Measurements from ENCODE around the gene DOCK3.

Gene DOCK3

DNA sequence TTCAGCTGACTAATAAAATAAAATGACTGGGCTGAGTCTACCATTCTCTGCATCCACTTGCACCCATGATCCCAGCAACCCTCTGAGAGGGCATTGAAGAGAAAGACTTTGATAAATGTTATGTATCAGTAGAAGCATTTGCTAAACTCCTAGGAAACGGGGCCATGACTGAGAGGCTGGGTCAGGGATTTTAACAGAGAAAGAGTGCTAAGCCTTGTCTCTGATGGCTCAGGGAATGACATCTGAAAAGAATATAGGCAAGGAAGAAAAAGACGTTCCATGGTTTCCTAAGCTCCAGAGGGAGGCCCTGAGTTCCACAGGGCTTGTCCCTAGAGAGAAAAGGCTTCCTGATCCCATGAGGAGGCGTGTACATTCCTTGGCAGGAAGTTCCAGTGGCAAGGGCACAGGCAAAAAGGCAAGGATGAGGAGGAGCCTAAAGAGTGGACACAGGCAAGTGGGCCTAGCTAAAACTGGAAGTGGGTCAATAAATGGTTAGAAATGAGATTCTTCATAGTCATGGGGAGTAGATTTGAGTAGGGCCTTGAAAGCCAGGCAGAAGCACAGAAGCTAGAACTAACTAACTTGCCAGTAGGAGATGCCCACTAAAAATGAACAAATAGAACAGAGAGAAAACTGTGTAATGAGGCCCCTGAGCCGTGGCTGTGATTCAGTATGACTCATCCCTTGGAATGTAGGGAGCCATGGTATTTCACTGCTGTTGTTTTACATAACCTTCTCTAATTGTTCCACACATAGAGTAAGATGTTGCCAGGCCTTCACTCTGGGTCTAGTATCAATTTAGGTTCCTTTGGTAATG lies 665.5 kb downstream of the DOCK3 start:
- TF ChIP-seq, protein P1, sequence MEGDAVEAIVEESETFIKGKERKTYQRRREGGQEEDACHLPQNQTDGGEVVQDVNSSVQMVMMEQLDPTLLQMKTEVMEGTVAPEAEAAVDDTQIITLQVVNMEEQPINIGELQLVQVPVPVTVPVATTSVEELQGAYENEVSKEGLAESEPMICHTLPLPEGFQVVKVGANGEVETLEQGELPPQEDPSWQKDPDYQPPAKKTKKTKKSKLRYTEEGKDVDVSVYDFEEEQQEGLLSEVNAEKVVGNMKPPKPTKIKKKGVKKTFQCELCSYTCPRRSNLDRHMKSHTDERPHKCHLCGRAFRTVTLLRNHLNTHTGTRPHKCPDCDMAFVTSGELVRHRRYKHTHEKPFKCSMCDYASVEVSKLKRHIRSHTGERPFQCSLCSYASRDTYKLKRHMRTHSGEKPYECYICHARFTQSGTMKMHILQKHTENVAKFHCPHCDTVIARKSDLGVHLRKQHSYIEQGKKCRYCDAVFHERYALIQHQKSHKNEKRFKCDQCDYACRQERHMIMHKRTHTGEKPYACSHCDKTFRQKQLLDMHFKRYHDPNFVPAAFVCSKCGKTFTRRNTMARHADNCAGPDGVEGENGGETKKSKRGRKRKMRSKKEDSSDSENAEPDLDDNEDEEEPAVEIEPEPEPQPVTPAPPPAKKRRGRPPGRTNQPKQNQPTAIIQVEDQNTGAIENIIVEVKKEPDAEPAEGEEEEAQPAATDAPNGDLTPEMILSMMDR (IDR thresholded peaks at IDR 0.05): no peak

DNA sequence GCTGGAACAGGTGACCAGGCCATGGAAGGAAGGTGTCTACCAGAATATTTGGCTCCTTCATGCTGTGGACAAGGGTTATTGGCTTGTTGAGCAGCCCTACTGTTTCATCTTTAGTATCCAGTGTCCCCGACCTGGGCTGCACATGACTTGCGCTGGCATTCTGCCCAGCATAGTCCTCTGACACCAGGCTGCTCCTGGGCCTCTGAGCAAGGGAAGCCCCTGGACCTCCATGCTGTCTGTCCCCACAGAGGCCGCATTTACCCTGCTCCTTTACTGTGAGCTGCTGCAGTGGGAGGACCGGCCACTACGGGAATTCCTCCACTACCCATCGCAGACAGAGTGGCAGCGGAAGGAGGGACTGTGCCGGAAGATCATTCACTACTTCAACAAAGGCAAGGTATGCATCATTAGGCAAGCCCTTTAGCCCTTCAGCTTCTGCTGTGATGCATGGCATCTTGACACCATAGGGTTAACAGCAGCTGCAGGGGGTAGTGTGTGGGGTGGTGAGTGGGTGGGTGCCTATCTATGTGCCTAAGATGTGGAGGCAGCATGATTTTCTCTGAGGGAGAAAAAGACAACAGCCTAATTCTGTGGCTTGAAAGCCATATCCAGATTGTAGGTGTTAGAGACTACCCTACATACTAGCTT lies 666.4 kb downstream of the DOCK3 start:
- TF ChIP-seq, protein P1 (IDR thresholded peaks at IDR 0.05): no peak

DNA sequence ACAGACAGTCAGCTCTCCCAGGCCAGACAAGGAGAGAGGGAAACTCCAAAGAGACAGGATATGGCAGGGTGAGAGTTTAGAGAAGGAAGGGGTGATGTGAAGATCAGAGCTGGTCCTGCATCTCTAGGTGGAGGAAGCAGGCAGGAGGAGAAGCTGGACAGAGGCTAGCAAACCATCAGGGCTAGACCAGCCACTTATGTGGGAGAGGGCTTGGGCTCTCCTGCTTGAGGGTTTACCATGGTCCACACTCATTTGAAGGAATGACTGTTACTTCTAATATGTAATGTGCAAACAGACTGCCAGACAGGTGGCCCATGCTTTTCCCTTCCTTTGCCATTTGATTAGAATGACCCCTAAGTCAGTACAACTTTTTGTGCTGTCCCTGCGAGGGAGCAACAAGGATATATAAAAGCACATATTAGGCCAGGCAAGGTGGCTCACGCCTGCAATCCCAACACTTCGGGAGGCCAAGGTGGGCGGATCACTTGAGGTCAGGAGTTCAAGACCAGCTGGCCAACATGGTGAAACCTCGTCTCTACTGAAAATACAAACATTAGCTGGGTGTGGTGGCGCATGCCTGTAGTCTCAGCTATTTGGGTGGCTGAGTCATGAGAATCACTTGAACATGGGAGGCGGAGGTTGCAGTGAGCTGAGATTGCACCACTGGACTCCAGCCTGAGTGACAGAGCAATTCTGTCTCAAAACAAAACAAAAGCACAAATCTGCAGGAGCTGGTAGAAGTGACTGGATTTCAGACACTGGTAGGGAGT lies 669.4 kb downstream of the DOCK3 start:
- TF ChIP-seq, protein P1 (IDR thresholded peaks at IDR 0.05): no peak

DNA sequence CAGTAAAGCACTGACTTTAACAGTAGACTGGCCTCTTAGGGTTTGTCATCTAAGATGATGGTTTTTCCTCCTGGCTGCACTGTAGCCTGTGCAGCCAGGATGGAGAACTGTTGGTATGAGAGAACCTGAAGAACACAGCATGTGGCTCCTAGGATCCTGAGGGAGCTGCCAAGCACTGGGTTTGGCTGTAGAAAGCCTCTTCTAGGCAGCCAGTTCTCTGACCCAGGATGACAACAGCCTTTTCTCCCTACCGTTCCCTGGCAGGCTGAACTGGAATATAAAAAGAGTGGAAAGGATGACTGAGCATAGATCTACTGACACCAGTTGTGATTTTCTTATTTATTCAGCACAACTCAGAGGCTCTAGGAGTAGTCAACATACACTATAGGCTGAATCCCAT lies 676.0 kb downstream of the DOCK3 start:
- TF ChIP-seq, protein P1 (IDR thresholded peaks at IDR 0.05): no peak

DNA sequence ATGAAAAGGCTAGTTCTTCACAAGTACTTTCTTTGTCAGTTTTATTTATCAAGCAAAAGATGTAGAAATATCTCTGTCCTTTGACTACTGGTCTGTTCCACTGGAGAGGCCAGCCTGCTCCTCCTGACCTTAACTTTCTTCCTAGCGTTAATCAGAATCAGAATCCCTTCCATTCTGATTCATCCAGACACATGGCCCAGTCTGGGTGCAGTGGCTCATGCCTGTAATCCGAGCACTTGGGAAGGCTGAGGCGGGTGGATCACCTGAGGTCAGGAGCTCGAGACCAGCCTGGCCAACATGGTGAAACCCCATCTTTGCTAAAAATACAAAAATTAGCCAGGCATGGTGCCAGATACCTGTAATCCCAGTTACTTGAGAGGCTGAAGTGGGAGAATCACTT lies 678.4 kb downstream of the DOCK3 start:
- TF ChIP-seq, protein P1 (IDR thresholded peaks at IDR 0.05): no peak

DNA sequence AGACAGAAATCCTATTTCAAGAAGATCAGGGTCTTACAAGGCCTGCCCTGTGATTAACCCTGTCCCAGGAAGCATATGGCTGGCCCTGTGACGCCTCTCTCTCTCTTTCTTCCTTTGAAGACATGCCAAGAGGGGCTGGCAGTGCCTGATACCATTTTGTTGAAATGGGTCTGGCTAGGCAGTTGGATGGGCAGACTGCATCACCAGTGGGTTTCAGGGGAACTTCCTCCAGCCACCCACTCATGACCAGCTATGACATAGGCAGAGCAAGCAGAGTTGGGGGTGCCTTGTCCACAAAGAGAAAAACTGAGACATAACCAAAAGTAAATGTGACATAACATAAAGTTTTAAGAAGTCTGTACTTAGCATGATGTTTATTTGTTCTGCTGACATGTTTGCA lies 679.0 kb downstream of the DOCK3 start:
- TF ChIP-seq, protein P1 (IDR thresholded peaks at IDR 0.05): no peak

DNA sequence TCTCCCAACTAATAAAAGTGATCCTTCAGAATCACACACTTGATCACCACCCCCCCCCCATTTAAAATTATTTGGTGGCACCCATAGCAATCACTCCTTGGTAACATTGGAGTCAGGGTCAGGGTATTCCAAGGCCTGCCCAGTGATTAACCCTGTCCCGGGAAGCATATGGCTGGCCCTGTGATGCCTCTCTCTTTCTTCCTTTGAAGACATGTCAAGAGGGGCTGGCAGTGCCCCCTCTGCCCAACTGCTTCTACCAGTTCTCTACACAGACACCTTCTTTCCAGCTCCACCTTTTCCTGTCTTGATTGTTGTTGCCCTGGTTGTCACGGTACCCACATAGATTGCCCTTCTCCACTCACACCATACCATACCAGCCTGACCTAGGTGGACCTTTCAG lies 679.4 kb downstream of the DOCK3 start:
- TF ChIP-seq, protein P1 (IDR thresholded peaks at IDR 0.05): no peak
